Effector memory CD8-positive, alpha-beta T cell (primary cell): ENCODE data around the gene PTPN18.

ENCODE experiments used
- ATAC-seq: fragments of 150-1000 bp; cut with Tn5 transposase; replicated peaks from 2 replicates; pipeline ENCODE4 v1.10.0; 2021; ENCODE audit warnings: mild to moderate bottlenecking, moderate library complexity
- DNase-seq, 3 experiments: peaks; one replicate each; pipeline ENCODE4 v3.0.0; 2021
- H3K27ac Mint-ChIP-seq, 2 donors: one replicate each; pipeline ENCODE4 v1.8.0; 2022; ENCODE audit warnings: mild to moderate bottlenecking in 2 of 2, mixed read lengths in 2 of 2, moderate library complexity in 2 of 2
- H3K27me3 Mint-ChIP-seq, 2 donors: one replicate each; pipeline ENCODE4 v1.8.0; 2022; ENCODE audit warnings: mixed read lengths in 2 of 2
- H3K36me3 Mint-ChIP-seq: one replicate; pipeline ENCODE4 v1.8.0; 2022; ENCODE audit warnings: mild to moderate bottlenecking, moderate library complexity, mixed read lengths; ENCODE audit not compliant: insufficient read depth
- H3K4me1 Mint-ChIP-seq, 2 donors: one replicate each; pipeline ENCODE4 v1.8.0; 2022; ENCODE audit warnings: low read depth in 2 of 2, mixed read lengths in 2 of 2
- H3K4me3 Mint-ChIP-seq, 2 donors: one replicate each; pipeline ENCODE4 v1.8.0; 2022; ENCODE audit warnings: mild to moderate bottlenecking in 2 of 2, mixed read lengths in 2 of 2, moderate library complexity in 2 of 2
- H3K9me3 Mint-ChIP-seq, 2 donors: one replicate each; pipeline ENCODE4 v1.8.0; 2022; ENCODE audit warnings: mixed read lengths in 2 of 2

The PTPN18 gene

DNA sequence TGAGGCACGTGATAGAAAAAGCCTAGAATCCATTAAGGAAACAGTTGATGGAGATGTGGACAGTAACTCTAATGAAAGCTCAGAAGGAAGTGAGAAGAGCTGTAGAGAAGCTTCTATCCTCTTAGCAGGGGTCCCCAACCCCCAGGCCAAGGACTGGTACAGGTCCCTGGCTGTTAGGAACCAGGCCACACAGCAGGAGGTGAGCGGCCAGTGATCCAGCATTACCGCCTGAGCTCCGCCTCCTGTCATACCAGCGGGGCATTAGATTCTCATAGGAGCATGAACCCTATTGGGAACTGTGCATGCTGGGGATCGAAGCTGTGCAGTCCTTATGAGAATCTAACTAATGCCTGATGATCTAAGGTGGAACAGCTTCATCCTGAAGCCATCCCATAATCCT, 21.8 kb upstream of the PTPN18 start:
- Mint-ChIP-seq H3K27ac (no peak overlapping the region), H3K4me1 (peaks cover 3 to 6% of the 10 kb centered on the region in 2 donors), H3K36me3 (peaks cover 14% of the 10 kb centered on the region), H3K27me3 (peaks cover 19 to 26% of the 10 kb centered on the region in 2 donors), H3K9me3 (no peaks in the 10 kb centered on the region), H3K4me3 (no peak overlapping the region)
- no peak for ATAC-seq
- no peak for DNase-seq

DNA sequence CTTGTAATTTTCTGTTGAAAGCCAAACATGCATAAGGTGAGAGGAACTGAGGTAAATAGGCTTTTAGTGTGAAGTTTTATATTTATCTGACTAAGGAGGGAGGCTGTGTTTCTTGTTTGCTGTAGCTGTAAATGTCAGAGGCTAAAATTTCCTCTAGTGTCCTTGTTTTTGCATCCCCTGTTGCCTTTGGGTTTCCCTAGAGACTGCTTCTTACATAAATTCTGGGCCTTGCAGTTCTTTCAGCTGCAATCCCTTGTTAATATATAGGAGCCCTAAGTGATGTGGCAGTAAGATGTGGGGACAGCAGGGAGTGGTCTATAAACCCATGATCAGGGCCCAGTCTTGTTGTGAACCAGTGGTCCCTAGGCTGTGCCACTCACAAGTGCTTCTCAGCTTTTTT, 20.6 kb upstream of the PTPN18 start:
- DNase-seq (no peak), ATAC-seq (no peak)
- Mint-ChIP-seq H3K9me3 (no peaks in the 10 kb centered on the region), H3K4me3 (no peak overlapping the region), H3K4me1 (peaks cover 5 to 9% of the 10 kb centered on the region in 2 donors), H3K27me3 (peaks cover 19 to 20% of the 10 kb centered on the region in 2 donors), H3K27ac (no peak overlapping the region), H3K36me3 (peaks cover 17% of the 10 kb centered on the region)

- Mint-ChIP-seq H3K4me1 (peaks cover 12 to 16% of the 10 kb centered on the region in 2 donors), H3K4me3 (no peak overlapping the region), H3K36me3 (peaks cover 19% of the 10 kb centered on the region), H3K27me3 (peaks cover 9 to 13% of the 10 kb centered on the region in 2 donors), H3K27ac (peak overlapping the region in 1 of 2 donors; percentile 91), H3K9me3 (no peaks in the 10 kb centered on the region)
- ATAC-seq = no peak
- DNase-seq = no peak
Measured at GRCh38 chr2:130336150-130336876, 19.5 kb upstream of the PTPN18 start.

DNA sequence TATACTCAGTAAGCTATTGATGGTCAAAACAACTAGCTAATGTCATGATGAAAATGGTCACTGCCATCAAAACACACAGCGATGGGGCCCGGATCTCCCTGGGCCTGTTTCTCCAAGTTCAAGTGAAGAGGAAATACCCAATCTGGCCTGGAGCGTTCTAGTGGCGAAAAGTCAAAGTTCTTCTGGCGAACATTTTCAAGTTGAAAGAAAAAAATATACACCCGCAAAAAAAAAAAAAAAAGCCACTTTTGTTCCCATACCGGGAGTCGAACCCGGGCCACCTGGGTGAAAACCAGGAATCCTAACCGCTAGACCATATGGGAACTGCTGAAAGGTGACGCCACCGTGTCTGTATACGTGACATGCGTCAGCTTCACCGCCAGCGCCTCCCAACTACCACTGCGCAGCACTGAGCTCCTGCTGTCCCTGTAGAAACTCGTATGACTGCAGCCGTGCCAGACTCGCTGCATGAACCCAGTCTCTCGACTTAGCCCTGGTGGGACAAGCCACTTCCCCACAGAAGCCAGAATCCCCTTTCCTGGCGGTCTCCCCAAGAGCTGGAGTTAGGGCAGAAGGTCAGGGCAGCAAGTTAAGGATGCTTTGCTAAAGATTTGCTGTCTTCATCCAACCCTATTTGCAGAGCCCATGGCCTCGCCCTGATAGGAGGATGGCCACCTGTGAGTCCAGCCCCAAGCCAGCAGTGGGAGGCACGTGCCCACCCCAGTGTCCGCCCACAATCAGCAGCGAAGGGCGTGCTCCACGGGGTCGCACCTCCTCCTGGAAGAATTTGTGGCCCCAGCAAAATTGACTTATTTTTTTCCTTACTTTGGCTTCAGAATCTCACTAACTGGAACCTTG, 18.8 kb upstream of the PTPN18 start:
- DNase-seq = peak in 2 of 3 experiments; percentile 35 to 36
- peaks cover 24% of the 10 kb centered on the region for H3K36me3 Mint-ChIP-seq
- ATAC-seq = no peak
- H3K27me3 Mint-ChIP-seq = peaks cover 4 to 6% of the 10 kb centered on the region in 2 donors
- peak overlapping the region in 1 of 2 donors; percentile 70 for H3K4me3 Mint-ChIP-seq
- H3K9me3 Mint-ChIP-seq = no peaks in the 10 kb centered on the region
- peak overlapping the region; percentile 79 to 91 for H3K27ac Mint-ChIP-seq
- H3K4me1 Mint-ChIP-seq = peaks cover 17 to 22% of the 10 kb centered on the region in 2 donors

- Mint-ChIP-seq H3K36me3 (peaks cover 31% of the 10 kb centered on the region), H3K27me3 (no peaks in the 10 kb centered on the region), H3K4me3 (no peak overlapping the region), H3K27ac (peak overlapping the region in 1 of 2 donors; percentile 91), H3K4me1 (peaks cover 17 to 19% of the 10 kb centered on the region in 2 donors), H3K9me3 (no peaks in the 10 kb centered on the region)
- ATAC-seq (no peak), DNase-seq (no peak)
Measured at GRCh38 chr2:130337735-130338325, 18.0 kb upstream of the PTPN18 start.

DNA sequence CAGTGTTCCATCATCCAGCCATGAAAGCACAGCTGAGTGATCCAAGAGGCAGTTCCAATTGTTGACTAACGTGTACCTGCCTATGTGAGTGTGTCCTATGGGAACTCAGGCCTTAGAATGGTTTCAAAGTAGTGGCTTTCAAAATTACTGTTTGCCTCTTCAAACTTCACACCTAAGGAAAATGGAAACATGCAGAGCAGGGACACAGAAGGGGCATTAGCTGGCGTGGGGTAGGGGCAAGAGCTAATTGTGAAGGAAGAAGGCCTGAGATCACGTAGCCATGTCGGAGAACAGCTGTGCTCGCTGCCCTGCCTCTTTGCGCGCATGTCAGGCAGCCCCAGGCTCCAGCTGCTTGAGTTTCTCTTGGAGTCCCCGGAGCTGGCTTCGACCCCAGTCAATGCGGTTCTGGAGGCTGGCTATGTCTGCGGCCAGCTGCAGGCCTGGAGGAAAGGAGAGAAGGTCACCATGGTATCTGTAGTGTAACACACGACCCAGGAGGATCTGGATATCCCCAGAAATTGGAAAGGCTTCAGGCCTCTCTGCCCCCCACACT, 17.0 kb upstream of the PTPN18 start:
- no peaks in the 10 kb centered on the region for H3K27me3 Mint-ChIP-seq
- peaks cover 16 to 24% of the 10 kb centered on the region in 2 donors for H3K4me1 Mint-ChIP-seq
- ATAC-seq (no peak), DNase-seq (no peak)
- H3K27ac Mint-ChIP-seq = no peak overlapping the region
- peaks cover 32% of the 10 kb centered on the region for H3K36me3 Mint-ChIP-seq
- no peak overlapping the region for H3K4me3 Mint-ChIP-seq
- H3K9me3 Mint-ChIP-seq = no peaks in the 10 kb centered on the region

DNA sequence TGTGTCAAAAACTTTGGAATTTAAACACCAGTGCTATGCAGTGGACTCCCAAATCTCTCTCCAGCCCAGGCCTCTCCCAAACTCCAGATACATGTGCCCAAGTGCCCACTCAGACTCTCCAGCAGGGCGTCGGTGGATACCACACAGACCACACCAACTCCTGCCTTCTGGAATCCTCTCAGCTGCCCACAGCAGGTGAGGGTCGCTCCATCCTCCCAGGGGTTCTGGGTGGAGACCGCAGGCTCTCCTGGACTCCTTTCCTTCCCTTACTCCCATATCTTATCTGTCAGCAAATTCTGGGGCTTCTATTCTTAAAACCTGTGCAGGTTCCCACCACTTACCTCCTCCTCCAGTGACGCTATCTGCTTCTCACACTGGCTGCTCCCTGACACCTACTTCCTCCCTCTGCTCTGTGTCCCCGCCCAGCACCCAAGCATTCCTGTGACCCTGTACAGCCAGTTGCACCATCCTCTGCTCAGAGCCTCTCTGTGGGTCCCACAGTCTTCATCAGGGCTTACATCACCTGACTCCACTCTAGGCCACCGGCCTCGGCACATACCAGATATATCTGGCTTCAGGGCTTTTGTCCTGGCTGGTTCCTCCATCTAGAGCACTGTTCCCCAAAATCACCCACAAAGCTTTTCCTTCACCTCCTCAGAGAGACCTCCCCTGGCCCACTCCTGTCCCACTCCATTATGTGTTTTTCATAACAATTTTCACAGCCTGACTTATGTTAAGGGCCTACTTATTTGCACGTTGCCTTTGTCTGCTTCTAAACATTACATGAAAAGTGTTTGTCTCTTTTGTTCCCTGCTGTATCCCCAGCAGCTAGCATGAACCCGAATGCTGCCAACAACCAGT, 15.7 kb upstream of the PTPN18 start:
- H3K4me1 Mint-ChIP-seq = peaks cover 16 to 24% of the 10 kb centered on the region in 2 donors
- no peaks in the 10 kb centered on the region for H3K27me3 Mint-ChIP-seq
- ATAC-seq (no peak), DNase-seq (no peak)
- H3K9me3 Mint-ChIP-seq = no peaks in the 10 kb centered on the region
- H3K36me3 Mint-ChIP-seq = peaks cover 32% of the 10 kb centered on the region
- no peak overlapping the region for H3K4me3 Mint-ChIP-seq
- peak overlapping the region; percentile 39 to 59 for H3K27ac Mint-ChIP-seq

DNA sequence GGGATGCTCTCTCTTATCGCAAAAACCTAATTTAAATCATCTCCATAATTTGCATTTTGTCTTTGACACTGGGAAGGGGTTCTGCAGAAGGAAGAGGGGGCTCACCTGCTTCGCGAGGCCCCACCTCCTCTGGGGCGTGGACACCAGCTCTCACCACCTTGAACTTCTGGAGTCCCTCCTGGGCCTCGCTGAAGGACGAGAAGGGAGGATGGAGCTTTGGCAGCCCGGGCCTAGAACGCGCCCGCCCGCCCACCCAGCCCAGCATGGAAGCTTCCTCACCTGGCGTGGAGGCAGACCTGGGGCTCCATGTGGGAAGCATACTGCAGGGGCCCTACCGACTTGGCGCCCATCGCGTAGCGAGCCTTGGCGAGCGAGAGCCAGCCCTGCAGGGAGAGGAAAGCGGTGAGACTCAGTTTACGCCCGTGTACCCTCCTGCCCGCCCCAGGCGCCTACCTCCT, 14.3 kb upstream of the PTPN18 start:
- peaks cover 24 to 32% of the 10 kb centered on the region in 2 donors for H3K4me1 Mint-ChIP-seq
- H3K4me3 Mint-ChIP-seq = peak overlapping the region; percentile 95 to 100
- DNase-seq = no peak
- H3K27me3 Mint-ChIP-seq = no peaks in the 10 kb centered on the region
- ATAC-seq = no peak
- H3K36me3 Mint-ChIP-seq = peaks cover 41% of the 10 kb centered on the region
- H3K27ac Mint-ChIP-seq = peak overlapping the region; percentile 99
- no peaks in the 10 kb centered on the region for H3K9me3 Mint-ChIP-seq

GRCh38 chr2:130342020-130342532, 13.8 kb upstream of the PTPN18 start:
- Mint-ChIP-seq H3K4me3 (peak overlapping the region; percentile 95 to 100), H3K9me3 (no peaks in the 10 kb centered on the region), H3K36me3 (peaks cover 41% of the 10 kb centered on the region), H3K27me3 (no peaks in the 10 kb centered on the region), H3K27ac (peak overlapping the region; percentile 99), H3K4me1 (peaks cover 24 to 33% of the 10 kb centered on the region in 2 donors)
- DNase-seq (peak; percentile 80 to 83 (median 82)), ATAC-seq (peak; percentile 69)

DNA sequence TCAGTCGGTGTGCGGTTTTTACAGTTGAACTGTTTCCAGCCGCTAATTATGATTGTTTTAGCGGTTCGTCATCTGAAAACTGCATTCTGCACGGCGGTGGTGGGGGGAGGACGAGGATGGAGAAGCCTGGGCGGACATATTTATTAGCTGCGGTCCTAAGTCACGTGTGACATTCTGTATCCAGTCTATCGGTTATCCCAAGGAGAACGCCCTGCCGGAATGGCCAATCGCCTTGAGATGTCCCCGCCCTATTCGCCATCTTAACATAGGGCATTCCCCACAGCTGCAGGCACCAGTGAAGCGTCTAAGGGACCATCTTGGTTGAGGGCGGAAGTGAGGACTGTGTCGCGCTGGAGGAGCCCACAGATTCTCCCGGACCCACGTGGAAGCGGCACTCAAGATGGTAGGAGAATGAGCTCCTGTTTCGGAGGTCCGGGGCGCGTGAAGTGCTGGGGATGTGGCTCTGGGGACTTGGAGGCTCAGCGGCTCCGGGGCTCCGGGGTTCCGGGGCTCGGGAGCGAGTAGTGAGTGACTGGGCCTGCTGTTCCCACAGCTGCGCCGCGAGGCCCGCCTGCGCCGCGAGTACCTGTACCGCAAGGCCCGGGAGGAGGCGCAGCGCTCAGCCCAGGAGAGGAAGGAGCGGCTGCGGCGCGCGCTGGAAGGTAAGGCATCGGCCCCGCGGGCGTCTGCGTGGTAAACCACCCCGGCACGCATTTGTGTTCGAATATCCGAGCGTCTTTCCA, 13.2 kb upstream of the PTPN18 start, which contains the start of gene IMP4:
IMP4 (plus strand) TSS at position 365 of the 743 bp plus-strand sequence; CDS start at position 401, 36 bp downstream.
- ATAC-seq (peak; percentile 84), DNase-seq (peak; percentile 94 to 96 (median 96))
- peak within 1 kb of the TSS; percentile 95 to 100 for H3K4me3 Mint-ChIP-seq
- no peaks in the 10 kb centered on the region for H3K27me3 Mint-ChIP-seq
- no peaks in the 10 kb centered on the region for H3K9me3 Mint-ChIP-seq
- peak within 1 kb of the TSS; percentile 99 for H3K27ac Mint-ChIP-seq
- peaks cover 24 to 33% of the 10 kb centered on the region in 2 donors for H3K4me1 Mint-ChIP-seq
- H3K36me3 Mint-ChIP-seq = peaks cover 40% of the 10 kb centered on the region

DNA sequence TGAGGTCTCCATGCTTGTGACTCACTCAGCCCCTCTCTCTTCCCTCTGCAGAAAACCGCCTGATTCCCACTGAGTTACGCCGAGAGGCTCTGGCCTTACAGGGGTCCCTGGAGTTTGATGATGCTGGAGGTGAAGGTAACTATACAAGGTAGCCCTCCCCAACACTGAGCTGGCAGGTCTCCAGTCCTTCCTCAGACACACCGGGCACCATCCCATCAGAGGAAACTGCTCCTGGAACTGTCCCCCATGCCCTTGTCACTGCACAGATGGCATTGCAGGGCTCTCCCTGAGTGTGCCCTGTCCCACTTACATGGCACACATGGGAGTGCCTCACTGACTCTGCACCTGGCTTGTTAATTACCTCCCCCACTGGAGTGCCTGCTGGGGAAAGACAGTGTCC, 11.3 kb upstream of the PTPN18 start:
- Mint-ChIP-seq H3K4me3 (peak overlapping the region; percentile 95 to 100), H3K4me1 (peaks cover 24 to 34% of the 10 kb centered on the region in 2 donors), H3K36me3 (peaks cover 43% of the 10 kb centered on the region), H3K27ac (no peak overlapping the region), H3K27me3 (no peaks in the 10 kb centered on the region), H3K9me3 (no peaks in the 10 kb centered on the region)
- ATAC-seq (no peak), DNase-seq (no peak)

DNA sequence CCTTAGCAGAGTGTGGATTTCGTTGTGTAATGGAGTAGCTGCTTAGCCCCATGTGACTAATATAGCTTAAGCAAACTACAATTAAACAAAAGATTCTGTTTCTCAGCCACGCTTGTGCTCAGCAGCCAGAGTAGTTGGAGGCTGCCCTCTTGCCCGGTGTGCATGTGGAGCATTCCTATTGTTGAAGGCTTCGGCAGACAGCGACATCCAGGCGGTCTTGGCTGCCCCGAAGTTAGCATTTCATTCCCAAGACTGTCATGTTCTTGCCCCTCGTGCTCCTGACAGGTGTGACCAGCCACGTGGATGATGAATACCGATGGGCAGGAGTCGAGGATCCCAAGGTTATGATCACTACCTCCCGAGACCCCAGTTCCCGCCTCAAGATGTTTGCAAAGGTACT, 10.8 kb upstream of the PTPN18 start:
- Mint-ChIP-seq H3K4me1 (peaks cover 22 to 34% of the 10 kb centered on the region in 2 donors), H3K4me3 (peak overlapping the region in 1 of 2 donors; percentile 95), H3K36me3 (peaks cover 41% of the 10 kb centered on the region)

More for the DNA sequence above, 10.8 kb upstream of the PTPN18 start:
- Mint-ChIP-seq H3K27me3 (no peaks in the 10 kb centered on the region), H3K27ac (no peak overlapping the region), H3K9me3 (no peaks in the 10 kb centered on the region)
- DNase-seq (no peak), ATAC-seq (no peak)
